Omental fat pad (tissue), 4 donors: Measurements from ENCODE around the gene FLACC1. TPM values are rescaled to one million over a fixed set of nuclear protein-coding genes. Genes with fewer than 3 reads are reported as not detected.
"Not testable (repeated sequence)": the region's sequence is repeated elsewhere in the genome, so short reads cannot be mapped to it uniquely, and the experiment has no call there.

ENCODE experiments used
- ATAC-seq: fragments of 150-250 bp; one replicate; pipeline ENCODE4 v1.9.1; 2016; ENCODE audit warnings: mild to moderate bottlenecking, moderate library complexity; ENCODE audit not compliant: low FRiP score
- DNase-seq: peaks from one replicate; pipeline ENCODE4 v3.0.0-alpha.2; 2019; ENCODE audit warnings: low spot score
- CTCF ChIP-seq, 3 donors: fragments of 450-650 bp; IDR thresholded peaks; one replicate each; pipeline ENCODE4 v1.5.1; 2016 to 2017; ENCODE audit warnings: antibody characterized with exemption in 3 of 3, mild to moderate bottlenecking in 3 of 3, moderate library complexity in 2 of 3
- total RNA-seq, 4 donors: library from RNA; depleted of rRNA; stranded (reverse); fragments of >200 nt; gene quantifications; one replicate each; pipeline ENCODE4 v1.1.0, GENCODE V29; 2016

Gene FLACC1
- total RNA-seq, 4 donors from 2014 or later = 1.6 to 3.2 (median 1.9) TPM

GRCh38 chr2:201244829-201245228 lies 112.3 kb downstream of the FLACC1 start:
- no peak for TF ChIP-seq CTCF (IDR thresholded peaks at IDR 0.05)
- DNase-seq (no peak), ATAC-seq (no peak)

- TF ChIP-seq CTCF (IDR thresholded peaks at IDR 0.05) = no peak
- no peak for DNase-seq
- ATAC-seq = no peak
Observed at GRCh38 chr2:201242571-201243277, 114.4 kb downstream of the FLACC1 start.

- peak; percentile 84 for ATAC-seq
Observed at GRCh38 chr2:201239167-201239935, 117.8 kb downstream of the FLACC1 start.

More at GRCh38 chr2:201239167-201239935, 117.8 kb downstream of the FLACC1 start:
- DNase-seq = not testable (repeated sequence)

Other genes with a start within 250 kb of the FLACC1 start
- gene CFLAR, start 241.2 kb downstream of the FLACC1 start, total RNA-seq = 100 to 1,000 TPM; 204 to 455 (median 293) TPM
- gene CASP10, start 174.2 kb downstream of the FLACC1 start, total RNA-seq = 10 to 100 TPM; 13.5 to 47.0 (median 15.3) TPM
- gene CASP8, start 96.8 kb downstream of the FLACC1 start, total RNA-seq = 10 to 100 TPM; 22.9 to 31.4 (median 26.5) TPM
- gene TRAK2, start 94.1 kb upstream of the FLACC1 start, total RNA-seq = 10 to 100 TPM; 37.9 to 73.0 (median 52.9) TPM
- gene STRADB, start 94.4 kb upstream of the FLACC1 start, total RNA-seq = 10 to 100 TPM; 13.0 to 38.3 (median 29.3) TPM